HCT116 (cell line): ENCODE data around the gene SIRT3.

Experiments used
- CEBPB ChIP-seq: IDR thresholded peaks from 2 replicates; pipeline ENCODE4 v1.6.1; 2012; ENCODE audit warnings: low read depth
- EGR1 ChIP-seq: IDR thresholded peaks from 2 replicates; pipeline ENCODE4 v1.6.1; 2012; ENCODE audit warnings: low read depth
- POLR2A ChIP-seq: IDR thresholded peaks from 2 replicates; pipeline ENCODE4 v1.7.0; 2011; ENCODE audit warnings: borderline replicate concordance; ENCODE audit not compliant: insufficient read depth, insufficient read length; ENCODE audit errors: extremely low read depth
- POLR2AphosphoS5 ChIP-seq: IDR thresholded peaks from 2 replicates; pipeline ENCODE4 v1.6.1; 2011; ENCODE audit warnings: mild to moderate bottlenecking, low read depth, low read length, moderate library complexity
- RAD21 ChIP-seq: IDR thresholded peaks from 2 replicates; pipeline ENCODE4 v1.6.1; 2012; ENCODE audit warnings: low read depth, mild to moderate bottlenecking
- SIN3A ChIP-seq: IDR thresholded peaks from 2 replicates; pipeline ENCODE4 v1.6.1; 2012; ENCODE audit warnings: low read depth
- SP1 ChIP-seq: IDR thresholded peaks from 2 replicates; pipeline ENCODE4 v1.6.1; 2012; ENCODE audit warnings: low read depth
- YY1 ChIP-seq: IDR thresholded peaks from 2 replicates; pipeline ENCODE4 v1.6.1; 2011; ENCODE audit warnings: low read length, low read depth, moderate library complexity, mild to moderate bottlenecking; ENCODE audit not compliant: insufficient replicate concordance; ENCODE audit errors: extremely low read depth
- ZNF274 ChIP-seq: fragments of 200-500 bp; sonication (Bioruptor generic); IDR thresholded peaks from 2 replicates; pipeline ENCODE4 v1.6.1; 2014; ENCODE audit warnings: mild to moderate bottlenecking, low read depth, low read length, inconsistent platforms
- TF ChIP-seq, protein P1 (sequence below), 3 experiments: fragments of 200-600 bp in 1 of 3; sonication (generic) in 1 of 3; IDR thresholded peaks in 2 of 3; conservative IDR thresholded peaks in 1 of 3; 2 replicates each; pipeline ENCODE4 v1.5.1; 2012 to 2017; ENCODE audit warnings: low read depth in 2 of 3, low read length in 2 of 3, antibody characterized with exemption in 1 of 3, borderline replicate concordance in 1 of 3, control low read depth in 1 of 3, mild to moderate bottlenecking in 1 of 3, mixed read lengths in 1 of 3, mixed run types in 1 of 3, moderate library complexity in 1 of 3; ENCODE audit not compliant: insufficient read depth in 1 of 3
- TF ChIP-seq, protein P2 (sequence below): IDR thresholded peaks from 2 replicates; pipeline ENCODE4 v1.6.1; 2012
- TF ChIP-seq, protein P3 (sequence below): IDR thresholded peaks from 2 replicates; pipeline ENCODE4 v1.6.1; 2011; ENCODE audit warnings: mild to moderate bottlenecking, low read length, moderate library complexity; ENCODE audit not compliant: insufficient replicate concordance; ENCODE audit errors: extremely low read depth

DNA sequence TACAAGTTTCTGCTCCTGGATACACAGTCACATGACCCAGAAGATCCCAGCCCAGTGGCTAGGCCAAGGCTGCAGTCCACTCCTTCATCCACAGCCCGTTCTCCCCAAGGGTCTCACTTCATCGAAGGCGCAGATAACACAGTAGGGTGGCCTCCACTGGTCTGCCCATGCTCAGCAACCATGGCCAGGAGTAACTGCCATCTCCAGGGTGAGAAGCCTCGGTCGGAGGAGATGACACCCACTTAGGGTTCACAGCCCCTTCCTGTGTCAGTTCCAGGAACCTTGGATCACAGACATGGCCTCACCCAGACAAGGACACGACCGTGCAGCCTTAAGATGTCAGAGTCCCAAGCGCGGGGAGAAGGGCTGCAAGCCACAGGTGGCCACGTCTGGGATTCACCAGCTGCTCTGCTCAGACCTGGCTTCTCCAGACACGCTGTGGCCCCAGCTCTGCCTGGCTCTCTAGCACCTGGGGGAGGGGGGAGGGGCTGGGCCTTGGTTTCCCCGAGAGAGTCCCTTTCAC is 31.5 kb downstream of the SIRT3 start:
- TF ChIP-seq, protein P1, sequence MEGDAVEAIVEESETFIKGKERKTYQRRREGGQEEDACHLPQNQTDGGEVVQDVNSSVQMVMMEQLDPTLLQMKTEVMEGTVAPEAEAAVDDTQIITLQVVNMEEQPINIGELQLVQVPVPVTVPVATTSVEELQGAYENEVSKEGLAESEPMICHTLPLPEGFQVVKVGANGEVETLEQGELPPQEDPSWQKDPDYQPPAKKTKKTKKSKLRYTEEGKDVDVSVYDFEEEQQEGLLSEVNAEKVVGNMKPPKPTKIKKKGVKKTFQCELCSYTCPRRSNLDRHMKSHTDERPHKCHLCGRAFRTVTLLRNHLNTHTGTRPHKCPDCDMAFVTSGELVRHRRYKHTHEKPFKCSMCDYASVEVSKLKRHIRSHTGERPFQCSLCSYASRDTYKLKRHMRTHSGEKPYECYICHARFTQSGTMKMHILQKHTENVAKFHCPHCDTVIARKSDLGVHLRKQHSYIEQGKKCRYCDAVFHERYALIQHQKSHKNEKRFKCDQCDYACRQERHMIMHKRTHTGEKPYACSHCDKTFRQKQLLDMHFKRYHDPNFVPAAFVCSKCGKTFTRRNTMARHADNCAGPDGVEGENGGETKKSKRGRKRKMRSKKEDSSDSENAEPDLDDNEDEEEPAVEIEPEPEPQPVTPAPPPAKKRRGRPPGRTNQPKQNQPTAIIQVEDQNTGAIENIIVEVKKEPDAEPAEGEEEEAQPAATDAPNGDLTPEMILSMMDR (IDR thresholded peaks at IDR 0.05 in 2 of 3, conservative IDR thresholded peaks at IDR 0.05 in 1 of 3; ENCODE audit: borderline replicate concordance in 1 of 3, insufficient read depth in 1 of 3, low read depth in 2 of 3, low read length in 2 of 3), result no peak
- TF ChIP-seq SP1, result no peak
- TF ChIP-seq POLR2AphosphoS5, result no peak
- TF ChIP-seq ZNF274, result no peak
- TF ChIP-seq POLR2A, result no peak
- TF ChIP-seq, protein P2, sequence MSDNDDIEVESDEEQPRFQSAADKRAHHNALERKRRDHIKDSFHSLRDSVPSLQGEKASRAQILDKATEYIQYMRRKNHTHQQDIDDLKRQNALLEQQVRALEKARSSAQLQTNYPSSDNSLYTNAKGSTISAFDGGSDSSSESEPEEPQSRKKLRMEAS, result no peak
- TF ChIP-seq YY1, result no peak
- no peak for TF ChIP-seq SIN3A
- no peak for TF ChIP-seq CEBPB
- no peak for TF ChIP-seq RAD21
- no peak for TF ChIP-seq EGR1
- TF ChIP-seq, protein P3, sequence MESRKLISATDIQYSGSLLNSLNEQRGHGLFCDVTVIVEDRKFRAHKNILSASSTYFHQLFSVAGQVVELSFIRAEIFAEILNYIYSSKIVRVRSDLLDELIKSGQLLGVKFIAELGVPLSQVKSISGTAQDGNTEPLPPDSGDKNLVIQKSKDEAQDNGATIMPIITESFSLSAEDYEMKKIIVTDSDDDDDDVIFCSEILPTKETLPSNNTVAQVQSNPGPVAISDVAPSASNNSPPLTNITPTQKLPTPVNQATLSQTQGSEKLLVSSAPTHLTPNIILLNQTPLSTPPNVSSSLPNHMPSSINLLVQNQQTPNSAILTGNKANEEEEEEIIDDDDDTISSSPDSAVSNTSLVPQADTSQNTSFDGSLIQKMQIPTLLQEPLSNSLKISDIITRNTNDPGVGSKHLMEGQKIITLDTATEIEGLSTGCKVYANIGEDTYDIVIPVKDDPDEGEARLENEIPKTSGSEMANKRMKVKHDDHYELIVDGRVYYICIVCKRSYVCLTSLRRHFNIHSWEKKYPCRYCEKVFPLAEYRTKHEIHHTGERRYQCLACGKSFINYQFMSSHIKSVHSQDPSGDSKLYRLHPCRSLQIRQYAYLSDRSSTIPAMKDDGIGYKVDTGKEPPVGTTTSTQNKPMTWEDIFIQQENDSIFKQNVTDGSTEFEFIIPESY, result no peak
